ENCODE results near the gene BPIFA2. TPM values are rescaled to one million over a fixed set of nuclear protein-coding genes. Genes with fewer than 3 reads are reported as not detected.

BPIFA2 gene
- total RNA-seq, 1 donor from 2014 or later = not detected

- H3K36me3 Mint-ChIP-seq (ENCODE audit: low read depth) = no peaks in the 10 kb centered on the region
- no peak for TF ChIP-seq CTCF (conservative IDR thresholded peaks at IDR 0.05)
- no peaks in the 10 kb centered on the region for H3K9me3 Mint-ChIP-seq
- DNase-seq (ENCODE audit: low read depth, low spot score) = no peak
- H3K4me1 Mint-ChIP-seq = peaks cover 5% of the 10 kb centered on the region
- H3K4me3 Mint-ChIP-seq = no peak overlapping the region
- peaks cover 23% of the 10 kb centered on the region for H3K27me3 Mint-ChIP-seq (ENCODE audit: low read depth)
- no peak overlapping the region for H3K27ac Mint-ChIP-seq (ENCODE audit: unreplicated experiment)
These were observed 35.2 kb upstream of the BPIFA2 start for GRCh38 chr20:33132513-33133372.

- Mint-ChIP-seq H3K9me3 (no peaks in the 10 kb centered on the region), H3K4me1 (peaks cover 5% of the 10 kb centered on the region), H3K27me3 (ENCODE audit: low read depth) (peaks cover 21% of the 10 kb centered on the region), H3K27ac (ENCODE audit: unreplicated experiment) (no peak overlapping the region), H3K36me3 (ENCODE audit: low read depth) (no peaks in the 10 kb centered on the region), H3K4me3 (no peak overlapping the region)
- TF ChIP-seq CTCF (conservative IDR thresholded peaks at IDR 0.05) = no peak
- DNase-seq (ENCODE audit: low read depth, low spot score) = no peak
These were observed 34.5 kb upstream of the BPIFA2 start for GRCh38 chr20:33133373-33133941.

- Mint-ChIP-seq H3K4me3 (no peak overlapping the region), H3K27me3 (ENCODE audit: low read depth) (peaks cover 25% of the 10 kb centered on the region)
These were observed 30.8 kb upstream of the BPIFA2 start for GRCh38 chr20:33137195-33137594.

GRCh38 chr20:33139467-33139866, 28.5 kb upstream of the BPIFA2 start:
- Mint-ChIP-seq H3K4me1 (no peaks in the 10 kb centered on the region), H3K4me3 (no peak overlapping the region), H3K36me3 (ENCODE audit: low read depth) (no peaks in the 10 kb centered on the region), H3K27me3 (ENCODE audit: low read depth) (peaks cover 47% of the 10 kb centered on the region), H3K9me3 (no peaks in the 10 kb centered on the region), H3K27ac (ENCODE audit: unreplicated experiment) (no peak overlapping the region)
- no peak for TF ChIP-seq CTCF (conservative IDR thresholded peaks at IDR 0.05)
- DNase-seq (ENCODE audit: low read depth, low spot score) = no peak

More at GRCh38 chr20:33137195-33137594, 30.8 kb upstream of the BPIFA2 start:
- Mint-ChIP-seq H3K9me3 (no peaks in the 10 kb centered on the region), H3K27ac (ENCODE audit: unreplicated experiment) (no peak overlapping the region), H3K4me1 (peaks cover 5% of the 10 kb centered on the region), H3K36me3 (ENCODE audit: low read depth) (no peaks in the 10 kb centered on the region)
- no peak for TF ChIP-seq CTCF (conservative IDR thresholded peaks at IDR 0.05)
- no peak for DNase-seq (ENCODE audit: low read depth, low spot score)

GRCh38 chr20:33145521-33145920, 22.4 kb upstream of the BPIFA2 start:
- no peak for TF ChIP-seq CTCF (conservative IDR thresholded peaks at IDR 0.05)
- H3K36me3 Mint-ChIP-seq (ENCODE audit: low read depth) = no peaks in the 10 kb centered on the region
- H3K27ac Mint-ChIP-seq (ENCODE audit: unreplicated experiment) = no peak overlapping the region
- DNase-seq (ENCODE audit: low read depth, low spot score) = no peak
- H3K4me3 Mint-ChIP-seq = no peak overlapping the region
- no peaks in the 10 kb centered on the region for H3K4me1 Mint-ChIP-seq
- no peaks in the 10 kb centered on the region for H3K9me3 Mint-ChIP-seq
- peaks cover 88% of the 10 kb centered on the region for H3K27me3 Mint-ChIP-seq (ENCODE audit: low read depth)
